Measurements from ENCODE around the gene SERPINB13. TPM values are rescaled to one million over a fixed set of nuclear protein-coding genes. Genes with fewer than 3 reads are reported as not detected.
"Not testable (repeated sequence)": the region's sequence is repeated elsewhere in the genome, so short reads cannot be mapped to it uniquely, and the experiment has no call there.

The SERPINB13 gene
- total RNA-seq, 1 donor from 2014 or later, result not detected

DNA sequence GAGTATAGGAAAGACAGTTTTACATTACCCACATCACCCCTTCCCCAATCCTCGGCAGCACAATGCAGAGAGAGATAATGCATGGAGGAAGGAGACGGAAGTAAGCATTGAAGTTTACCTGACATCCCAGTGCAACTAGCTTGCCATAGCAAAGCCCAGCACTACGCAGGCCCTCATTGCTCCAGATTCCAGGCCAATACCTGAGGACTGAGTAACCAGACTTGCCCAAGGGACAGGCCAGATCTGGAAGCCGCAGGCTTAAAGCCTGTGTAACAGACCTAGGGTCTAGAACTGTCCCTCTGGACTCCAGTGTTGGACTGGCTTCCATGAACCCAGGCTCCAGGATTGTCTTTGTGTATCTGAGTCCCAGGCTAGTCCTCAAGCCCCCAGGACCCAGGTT lies 39.3 kb downstream of the SERPINB13 start:
- no peak for DNase-seq (ENCODE audit: low read depth, low spot score)
- Mint-ChIP-seq H3K4me1 (no peaks in the 10 kb centered on the region), H3K27me3 (ENCODE audit: low read depth) (no peaks in the 10 kb centered on the region), H3K9me3 (peaks cover 13% of the 10 kb centered on the region), H3K27ac (ENCODE audit: unreplicated experiment) (no peak overlapping the region), H3K36me3 (ENCODE audit: low read depth) (peaks cover 11% of the 10 kb centered on the region), H3K4me3 (no peak overlapping the region)
- TF ChIP-seq, protein P1, sequence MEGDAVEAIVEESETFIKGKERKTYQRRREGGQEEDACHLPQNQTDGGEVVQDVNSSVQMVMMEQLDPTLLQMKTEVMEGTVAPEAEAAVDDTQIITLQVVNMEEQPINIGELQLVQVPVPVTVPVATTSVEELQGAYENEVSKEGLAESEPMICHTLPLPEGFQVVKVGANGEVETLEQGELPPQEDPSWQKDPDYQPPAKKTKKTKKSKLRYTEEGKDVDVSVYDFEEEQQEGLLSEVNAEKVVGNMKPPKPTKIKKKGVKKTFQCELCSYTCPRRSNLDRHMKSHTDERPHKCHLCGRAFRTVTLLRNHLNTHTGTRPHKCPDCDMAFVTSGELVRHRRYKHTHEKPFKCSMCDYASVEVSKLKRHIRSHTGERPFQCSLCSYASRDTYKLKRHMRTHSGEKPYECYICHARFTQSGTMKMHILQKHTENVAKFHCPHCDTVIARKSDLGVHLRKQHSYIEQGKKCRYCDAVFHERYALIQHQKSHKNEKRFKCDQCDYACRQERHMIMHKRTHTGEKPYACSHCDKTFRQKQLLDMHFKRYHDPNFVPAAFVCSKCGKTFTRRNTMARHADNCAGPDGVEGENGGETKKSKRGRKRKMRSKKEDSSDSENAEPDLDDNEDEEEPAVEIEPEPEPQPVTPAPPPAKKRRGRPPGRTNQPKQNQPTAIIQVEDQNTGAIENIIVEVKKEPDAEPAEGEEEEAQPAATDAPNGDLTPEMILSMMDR (conservative IDR thresholded peaks at IDR 0.05), result no peak

DNA sequence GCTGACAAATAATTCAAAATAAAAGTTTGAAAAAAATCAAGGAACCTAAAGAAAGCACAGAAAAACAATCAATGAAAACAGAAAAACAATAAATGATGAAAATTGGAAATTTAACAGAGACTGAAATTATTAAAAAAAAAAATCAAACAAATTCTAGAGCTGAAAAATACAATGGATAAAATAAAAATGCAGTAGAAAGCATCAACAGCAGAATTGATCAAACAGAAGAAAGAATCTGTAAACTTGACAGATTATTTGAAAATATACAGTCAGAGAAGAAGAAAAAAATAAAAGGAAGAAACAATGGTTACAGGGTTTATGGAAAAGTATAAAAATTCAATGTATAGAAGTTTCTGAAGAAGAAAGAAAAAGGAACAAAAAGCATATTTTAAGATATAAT lies 40.7 kb downstream of the SERPINB13 start:
- no peak overlapping the region for H3K27ac Mint-ChIP-seq (ENCODE audit: unreplicated experiment)
- H3K9me3 Mint-ChIP-seq, result peaks cover 16% of the 10 kb centered on the region
- no peaks in the 10 kb centered on the region for H3K4me1 Mint-ChIP-seq
- H3K27me3 Mint-ChIP-seq (ENCODE audit: low read depth), result no peaks in the 10 kb centered on the region
- TF ChIP-seq, protein P1 (conservative IDR thresholded peaks at IDR 0.05), result no peak
- H3K36me3 Mint-ChIP-seq (ENCODE audit: low read depth), result peaks cover 11% of the 10 kb centered on the region
- no peak for DNase-seq (ENCODE audit: low read depth, low spot score)
- no peak overlapping the region for H3K4me3 Mint-ChIP-seq

- Mint-ChIP-seq H3K27me3 (ENCODE audit: low read depth) (no peaks in the 10 kb centered on the region), H3K27ac (ENCODE audit: unreplicated experiment) (no peak overlapping the region), H3K9me3 (peaks cover 3% of the 10 kb centered on the region), H3K4me1 (no peaks in the 10 kb centered on the region), H3K36me3 (ENCODE audit: low read depth) (no peaks in the 10 kb centered on the region), H3K4me3 (no peak overlapping the region)
- DNase-seq (ENCODE audit: low read depth, low spot score), result no peak
- TF ChIP-seq, protein P1 (conservative IDR thresholded peaks at IDR 0.05), result no peak
Measured at GRCh38 chr18:63637703-63638102, 50.6 kb downstream of the SERPINB13 start.

- H3K4me3 Mint-ChIP-seq; H3K9me3 Mint-ChIP-seq; H3K27ac Mint-ChIP-seq (ENCODE audit: unreplicated experiment); H3K36me3 Mint-ChIP-seq (ENCODE audit: low read depth); H3K27me3 Mint-ChIP-seq (ENCODE audit: low read depth); DNase-seq (ENCODE audit: low read depth, low spot score); H3K4me1 Mint-ChIP-seq: not testable (repeated sequence)
Measured at GRCh38 chr18:63641157-63641680, 54.1 kb downstream of the SERPINB13 start.

- not testable (repeated sequence) for DNase-seq (ENCODE audit: low read depth, low spot score); H3K9me3 Mint-ChIP-seq; H3K36me3 Mint-ChIP-seq (ENCODE audit: low read depth); H3K4me1 Mint-ChIP-seq; H3K27me3 Mint-ChIP-seq (ENCODE audit: low read depth); H3K4me3 Mint-ChIP-seq; H3K27ac Mint-ChIP-seq (ENCODE audit: unreplicated experiment)
Measured at GRCh38 chr18:63642668-63643356, 55.7 kb downstream of the SERPINB13 start.

- H3K36me3 Mint-ChIP-seq (ENCODE audit: low read depth); H3K9me3 Mint-ChIP-seq; DNase-seq (ENCODE audit: low read depth, low spot score); H3K4me1 Mint-ChIP-seq; H3K27me3 Mint-ChIP-seq (ENCODE audit: low read depth); H3K27ac Mint-ChIP-seq (ENCODE audit: unreplicated experiment); H3K4me3 Mint-ChIP-seq: not testable (repeated sequence)
Measured at GRCh38 chr18:63644142-63644541, 57.0 kb downstream of the SERPINB13 start, which contains the start of gene SERPINB4. SERPINB4 (minus strand) TSS chr18:63644256; CDS start chr18:63643577, 679 bp downstream.

DNA sequence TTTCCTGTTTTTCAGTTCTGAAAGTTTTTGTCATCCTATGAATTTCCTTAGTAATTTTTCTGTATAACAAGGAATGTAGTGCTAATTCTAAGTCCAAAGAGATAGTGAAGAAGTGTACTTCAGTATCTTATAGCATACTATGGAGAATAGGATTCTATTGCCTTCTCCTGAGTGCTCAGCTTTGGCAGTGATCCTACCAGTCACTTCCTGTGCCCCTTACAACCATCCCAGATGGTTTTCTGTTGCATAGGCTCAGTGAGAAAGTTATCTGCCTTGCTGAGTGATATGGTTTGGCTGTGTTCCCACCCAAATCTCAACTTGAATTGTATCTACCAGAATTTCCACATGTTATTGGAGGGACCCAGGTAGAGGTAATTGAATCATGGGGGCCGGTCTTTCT lies 57.6 kb downstream of the SERPINB13 start:
- not testable (repeated sequence) for H3K27me3 Mint-ChIP-seq (ENCODE audit: low read depth); H3K27ac Mint-ChIP-seq (ENCODE audit: unreplicated experiment); H3K9me3 Mint-ChIP-seq

More for the DNA sequence above, 57.6 kb downstream of the SERPINB13 start:
- H3K36me3 Mint-ChIP-seq (ENCODE audit: low read depth); H3K4me1 Mint-ChIP-seq; H3K4me3 Mint-ChIP-seq; DNase-seq (ENCODE audit: low read depth, low spot score): not testable (repeated sequence)
